DND-41 (cell line): Measurements from ENCODE around the gene EDAR.

Experiments used
- EZH2 ChIP-seq: IDR thresholded peaks from 3 replicates; pipeline ENCODE4 v1.6.1; 2012; ENCODE audit warnings: borderline replicate concordance, low read depth, mild to moderate bottlenecking, moderate library complexity, low read length, inconsistent platforms; ENCODE audit not compliant: severe bottlenecking
- TF ChIP-seq, protein P1 (sequence below): IDR thresholded peaks from 2 replicates; pipeline ENCODE4 v1.5.1; 2012; ENCODE audit warnings: borderline replicate concordance, low read length, moderate library complexity, mild to moderate bottlenecking; ENCODE audit not compliant: poor library complexity, severe bottlenecking; ENCODE audit errors: extremely low read depth

DNA sequence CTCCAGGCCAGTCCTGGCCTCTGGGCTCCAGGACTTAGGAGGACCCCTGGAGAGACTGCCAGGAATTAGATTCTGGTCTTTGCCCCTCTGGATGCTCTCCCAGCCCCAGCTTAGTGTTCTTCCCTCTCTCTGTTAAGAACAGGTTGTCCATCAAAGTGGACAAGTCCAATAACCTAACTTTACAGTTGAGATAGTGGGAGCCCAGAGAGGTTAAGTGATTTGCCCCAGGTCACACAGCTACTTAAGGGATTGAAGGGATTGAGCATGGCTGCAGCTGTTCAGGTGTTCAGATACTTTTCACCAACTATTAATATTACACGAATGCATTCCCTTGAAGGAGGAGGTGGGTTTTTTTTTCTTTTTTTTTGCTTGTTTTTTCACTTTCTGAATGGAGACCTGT, 57.6 kb downstream of the EDAR start:
- TF ChIP-seq, protein P1, sequence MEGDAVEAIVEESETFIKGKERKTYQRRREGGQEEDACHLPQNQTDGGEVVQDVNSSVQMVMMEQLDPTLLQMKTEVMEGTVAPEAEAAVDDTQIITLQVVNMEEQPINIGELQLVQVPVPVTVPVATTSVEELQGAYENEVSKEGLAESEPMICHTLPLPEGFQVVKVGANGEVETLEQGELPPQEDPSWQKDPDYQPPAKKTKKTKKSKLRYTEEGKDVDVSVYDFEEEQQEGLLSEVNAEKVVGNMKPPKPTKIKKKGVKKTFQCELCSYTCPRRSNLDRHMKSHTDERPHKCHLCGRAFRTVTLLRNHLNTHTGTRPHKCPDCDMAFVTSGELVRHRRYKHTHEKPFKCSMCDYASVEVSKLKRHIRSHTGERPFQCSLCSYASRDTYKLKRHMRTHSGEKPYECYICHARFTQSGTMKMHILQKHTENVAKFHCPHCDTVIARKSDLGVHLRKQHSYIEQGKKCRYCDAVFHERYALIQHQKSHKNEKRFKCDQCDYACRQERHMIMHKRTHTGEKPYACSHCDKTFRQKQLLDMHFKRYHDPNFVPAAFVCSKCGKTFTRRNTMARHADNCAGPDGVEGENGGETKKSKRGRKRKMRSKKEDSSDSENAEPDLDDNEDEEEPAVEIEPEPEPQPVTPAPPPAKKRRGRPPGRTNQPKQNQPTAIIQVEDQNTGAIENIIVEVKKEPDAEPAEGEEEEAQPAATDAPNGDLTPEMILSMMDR, result no peak
- no peak for TF ChIP-seq EZH2
